ENCODE results near the gene MYH11.
"Not testable (repeated sequence)": the region's sequence is repeated elsewhere in the genome, so short reads cannot be mapped to it uniquely, and the experiment has no call there.

The MYH11 gene

DNA sequence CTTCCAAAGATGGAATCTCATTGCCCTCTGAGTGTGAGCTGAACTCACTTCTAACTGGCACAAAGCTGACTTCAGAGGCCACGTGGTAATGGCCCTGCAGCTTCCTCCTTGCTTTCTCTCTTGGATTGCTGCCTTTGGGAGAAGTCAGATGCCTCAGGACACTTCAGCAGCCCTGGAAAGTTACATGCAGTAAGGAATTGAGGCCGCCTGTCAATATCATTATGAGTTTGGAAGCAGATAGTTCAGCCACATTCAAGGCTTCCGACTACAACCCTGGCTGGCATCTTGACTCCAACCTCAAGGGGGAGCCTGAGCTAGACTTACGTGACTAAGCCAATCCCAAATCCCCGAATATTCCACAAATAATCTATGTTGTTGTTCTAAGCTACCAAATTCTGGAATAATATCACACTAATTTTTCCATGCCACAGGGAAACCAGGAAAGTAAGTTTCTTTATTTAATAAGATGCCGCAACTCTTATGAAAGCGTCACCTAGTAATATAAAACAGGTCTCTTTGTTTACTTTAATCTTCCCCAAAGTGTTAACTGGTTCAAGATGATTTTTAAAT is 18.0 kb upstream of the MYH11 start:
- peak; percentile 61 for DNase-seq

DNA sequence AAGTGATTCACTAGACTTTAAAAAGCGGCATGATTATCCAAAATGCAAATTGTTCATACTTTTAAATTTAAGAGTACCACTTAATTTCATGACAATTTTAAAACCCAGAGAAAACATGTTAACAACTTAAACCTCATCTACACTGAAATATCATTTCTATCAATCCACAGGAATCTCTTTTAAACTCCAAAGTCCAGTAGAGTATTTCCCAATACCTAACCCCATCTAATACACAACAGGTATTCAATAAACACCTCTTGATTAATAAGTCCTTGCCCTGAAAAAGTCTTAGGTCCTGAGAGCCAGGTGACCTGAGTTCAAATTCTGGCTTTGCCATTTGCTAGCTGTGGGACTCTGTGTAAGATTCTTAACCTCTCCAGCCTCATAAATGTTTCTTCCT is 16.9 kb upstream of the MYH11 start:
- no peak for DNase-seq

DNA sequence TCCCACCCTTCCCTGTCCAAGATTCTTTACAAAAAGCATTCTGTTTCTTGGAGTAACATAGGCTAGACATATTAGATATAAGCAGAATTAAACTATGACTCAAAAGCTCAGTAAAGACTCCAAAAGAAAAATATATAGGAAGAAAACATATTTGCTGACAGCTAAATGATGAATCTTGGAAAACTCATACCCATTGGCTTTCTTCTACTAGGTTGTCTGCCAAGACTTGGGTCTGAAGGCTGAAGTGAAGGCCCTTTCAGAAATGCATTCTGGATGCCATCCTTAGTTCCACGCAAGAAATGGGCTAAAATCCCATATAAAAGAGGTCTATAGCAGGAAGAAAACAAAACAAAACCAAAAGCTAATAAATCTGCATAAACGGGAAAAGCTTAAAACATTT is 16.5 kb upstream of the MYH11 start:
- DNase-seq, result no peak

DNA sequence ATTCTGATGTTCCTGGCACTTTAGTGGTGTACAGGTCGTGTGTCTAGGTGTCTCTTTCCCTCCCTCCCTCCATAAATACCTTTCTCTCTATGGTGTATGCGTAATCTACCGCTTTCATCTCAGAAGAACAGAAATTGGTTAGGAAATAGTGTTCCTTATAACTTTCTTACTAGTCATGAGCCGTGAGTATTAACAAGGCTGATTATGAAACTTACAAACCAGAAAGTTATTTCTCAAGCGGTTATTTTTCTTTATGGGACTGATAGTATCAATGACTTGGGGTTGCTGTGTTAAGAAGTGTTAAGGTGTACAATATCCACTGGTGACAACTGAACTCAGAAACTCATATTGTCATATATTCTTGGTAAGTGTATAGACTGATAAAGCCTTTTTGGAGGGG is 13.2 kb upstream of the MYH11 start:
- DNase-seq, result no peak

DNA sequence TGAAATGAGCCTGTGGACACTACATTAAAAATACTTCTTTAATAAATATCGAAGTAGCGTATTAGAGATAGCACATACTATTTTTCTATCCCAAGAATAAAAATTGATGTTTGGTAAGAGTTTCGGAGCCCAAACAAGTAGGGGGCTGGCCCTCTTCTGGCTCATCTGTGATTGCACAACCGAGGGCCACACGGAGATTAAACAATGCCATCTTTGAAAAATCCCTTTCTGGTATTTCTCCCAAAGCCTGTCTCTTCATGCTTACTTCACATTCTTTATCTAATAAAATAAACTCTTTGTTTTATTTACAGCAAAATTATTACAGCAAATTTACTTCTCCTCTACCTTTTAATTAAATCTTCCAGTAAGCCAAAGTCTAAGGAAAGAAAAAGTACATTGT is 9.6 kb upstream of the MYH11 start:
- DNase-seq, result no peak

DNA sequence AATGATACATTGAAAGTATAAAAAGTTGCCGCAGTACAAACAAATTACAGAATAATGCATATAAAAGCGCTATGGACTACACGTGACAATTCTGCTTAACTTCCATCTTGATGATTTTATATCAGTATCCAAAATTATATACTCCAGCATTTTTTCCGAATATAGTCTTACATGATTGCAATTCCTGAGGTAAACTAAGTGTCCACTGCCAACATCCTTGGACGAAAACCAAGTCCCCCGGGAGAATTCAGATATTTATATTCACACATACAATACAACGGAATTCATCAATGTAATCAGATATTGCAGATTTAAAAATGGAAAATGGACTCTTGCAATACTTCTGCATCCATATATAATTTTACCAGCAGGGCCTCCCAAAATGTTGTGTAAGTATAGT is 8.9 kb upstream of the MYH11 start:
- peak; percentile 82 for DNase-seq

DNA sequence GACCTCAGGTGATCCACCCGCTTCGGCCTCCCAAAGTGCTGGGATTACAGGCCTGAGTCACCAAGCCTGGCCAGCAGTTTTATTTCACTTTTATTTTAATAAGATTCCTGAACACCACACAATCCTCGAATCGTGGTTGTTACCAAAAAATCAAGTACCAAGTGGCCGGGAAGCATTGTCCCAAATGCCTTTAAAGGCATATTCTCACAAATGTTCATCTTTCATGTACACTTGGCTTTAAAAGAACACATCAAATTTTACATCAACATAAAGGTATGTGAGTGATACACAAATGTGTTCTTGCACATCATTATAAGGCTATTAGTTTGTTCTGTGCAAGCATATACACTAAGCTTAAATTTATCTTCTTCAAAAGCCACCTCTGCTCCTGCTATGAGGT is 8.1 kb upstream of the MYH11 start:
- DNase-seq, result no peak

DNA sequence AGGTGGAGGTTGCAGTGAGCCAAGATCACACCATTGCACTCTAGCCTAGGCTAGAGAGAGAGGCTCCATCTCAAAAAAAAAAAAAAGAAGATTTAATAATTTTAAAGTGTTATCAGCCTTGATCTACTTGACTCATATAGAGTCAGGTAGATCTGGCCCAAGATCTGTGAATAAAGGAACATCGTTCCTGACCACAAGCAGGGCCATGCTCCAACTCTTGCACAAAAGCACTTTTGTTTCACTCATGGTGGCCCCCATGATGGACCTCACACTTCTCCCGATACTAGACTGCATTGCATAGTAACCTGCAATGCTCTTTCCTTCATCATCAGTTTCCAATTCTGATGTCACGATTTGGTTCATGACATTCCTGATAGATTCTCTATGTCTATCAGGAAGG is 5.2 kb upstream of the MYH11 start:
- DNase-seq, result no peak

DNA sequence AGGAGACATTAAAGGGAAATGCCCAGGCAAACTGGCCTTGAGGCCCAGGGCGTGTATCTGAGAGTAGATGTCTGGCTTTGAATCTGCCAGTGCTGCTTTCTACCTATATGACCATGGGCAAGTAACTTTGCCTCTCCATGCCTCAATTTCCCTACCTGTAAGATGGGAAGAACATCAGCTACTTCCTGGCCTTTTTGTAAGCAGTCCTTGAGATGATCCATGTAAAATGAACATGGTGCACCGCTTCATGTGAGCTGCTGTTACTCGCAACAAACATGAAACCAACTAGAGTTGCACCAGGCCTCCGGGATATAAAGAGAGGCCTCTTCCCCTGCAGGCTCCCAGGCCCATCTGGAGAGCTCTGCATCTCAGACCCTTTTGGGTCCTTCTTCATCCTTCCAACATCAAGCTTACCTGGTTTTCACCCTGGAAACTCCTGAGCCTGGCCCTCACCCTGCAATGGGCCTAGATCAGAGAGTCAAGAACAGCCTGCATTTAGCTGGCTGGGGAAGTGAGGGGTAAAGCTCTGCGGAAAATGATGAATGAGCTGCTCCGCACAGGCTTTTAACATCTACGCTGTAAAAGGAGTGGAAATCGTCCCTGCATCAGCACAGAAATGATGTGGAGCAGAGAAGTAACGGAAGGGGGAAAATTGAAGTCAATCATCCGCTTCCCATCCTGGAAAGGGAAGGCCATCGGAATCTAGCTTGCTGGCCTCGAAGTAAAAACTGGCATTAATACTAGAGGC is 2.3 kb upstream of the MYH11 start:
- DNase-seq, result no peak

DNA sequence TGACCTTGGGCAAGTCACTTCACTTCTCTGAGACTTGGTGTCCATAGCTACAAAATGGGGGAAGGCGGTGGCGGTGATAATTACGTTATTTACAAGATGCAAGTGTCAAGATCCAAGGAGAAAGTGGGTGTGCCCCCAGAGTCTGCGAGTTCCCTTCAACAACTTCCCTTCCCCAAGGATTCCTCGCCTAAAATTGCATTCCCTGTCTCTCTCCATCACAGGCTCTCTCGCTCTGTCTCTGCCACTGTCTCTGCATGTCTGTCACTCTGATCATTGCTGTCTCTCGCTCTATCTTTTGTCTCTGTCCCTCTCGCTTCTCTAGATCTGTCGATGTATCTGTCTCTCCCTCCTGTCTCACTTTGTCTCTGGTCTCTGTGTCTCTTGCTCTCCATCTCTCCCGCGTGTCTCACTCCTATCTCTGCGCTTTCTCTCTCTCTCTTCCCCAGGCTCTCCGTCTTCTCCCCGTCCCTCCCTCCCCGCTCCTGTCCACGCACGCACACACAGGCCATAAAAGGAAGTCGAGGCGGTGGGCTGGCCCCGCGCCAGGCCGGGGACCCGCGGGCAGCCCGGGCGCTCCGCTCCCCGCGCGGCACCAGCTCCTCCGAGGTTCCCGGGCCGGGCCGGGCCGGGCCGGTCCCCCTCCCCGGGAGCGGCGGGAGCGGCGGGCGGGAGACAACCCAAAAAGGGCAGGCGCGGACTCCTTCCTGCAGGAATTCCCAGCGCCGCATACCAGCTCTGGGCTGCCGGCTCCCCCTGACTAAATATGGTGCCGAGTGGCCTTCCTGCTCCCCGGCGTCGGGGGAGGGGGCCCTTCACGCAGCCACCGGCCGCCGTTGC is 1.1 kb upstream of the MYH11 start:
- DNase-seq, result peak; percentile 52

DNA sequence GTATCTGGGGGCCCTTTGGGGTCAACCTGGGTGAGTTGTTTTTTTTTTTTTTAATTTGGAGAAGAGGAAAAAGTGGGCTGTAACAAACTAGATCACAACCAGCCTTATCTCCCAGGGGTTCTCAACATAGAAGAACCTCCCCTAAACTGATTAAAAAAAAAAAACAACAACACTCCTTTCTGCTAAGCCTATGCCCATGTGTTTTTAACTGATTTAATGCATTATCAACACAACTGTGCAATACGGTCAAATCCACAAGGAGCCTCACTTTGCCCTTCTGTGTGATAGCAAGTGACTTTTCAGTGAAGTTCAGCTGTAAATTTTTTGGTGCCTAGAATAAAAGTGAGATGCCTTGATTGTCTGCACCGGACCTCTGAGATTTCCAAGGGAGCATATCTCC is 646 bp downstream of the MYH11 start:
- DNase-seq, result no peak

DNA sequence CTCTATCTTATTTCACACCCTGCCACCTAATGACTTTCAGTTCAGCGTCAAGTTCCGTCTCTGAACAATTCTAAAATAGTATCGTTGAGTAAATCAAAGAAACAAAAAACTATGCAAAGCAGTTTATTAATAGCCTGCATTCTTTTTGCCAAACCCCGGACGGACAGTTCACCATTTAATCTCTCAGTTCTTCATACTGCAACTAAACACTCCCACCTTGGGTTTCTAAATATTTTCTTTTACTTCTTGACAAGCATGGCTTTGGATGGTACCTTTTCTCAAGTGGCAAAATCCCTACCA is 1.2 kb downstream of the MYH11 start:
- no peak for DNase-seq

DNA sequence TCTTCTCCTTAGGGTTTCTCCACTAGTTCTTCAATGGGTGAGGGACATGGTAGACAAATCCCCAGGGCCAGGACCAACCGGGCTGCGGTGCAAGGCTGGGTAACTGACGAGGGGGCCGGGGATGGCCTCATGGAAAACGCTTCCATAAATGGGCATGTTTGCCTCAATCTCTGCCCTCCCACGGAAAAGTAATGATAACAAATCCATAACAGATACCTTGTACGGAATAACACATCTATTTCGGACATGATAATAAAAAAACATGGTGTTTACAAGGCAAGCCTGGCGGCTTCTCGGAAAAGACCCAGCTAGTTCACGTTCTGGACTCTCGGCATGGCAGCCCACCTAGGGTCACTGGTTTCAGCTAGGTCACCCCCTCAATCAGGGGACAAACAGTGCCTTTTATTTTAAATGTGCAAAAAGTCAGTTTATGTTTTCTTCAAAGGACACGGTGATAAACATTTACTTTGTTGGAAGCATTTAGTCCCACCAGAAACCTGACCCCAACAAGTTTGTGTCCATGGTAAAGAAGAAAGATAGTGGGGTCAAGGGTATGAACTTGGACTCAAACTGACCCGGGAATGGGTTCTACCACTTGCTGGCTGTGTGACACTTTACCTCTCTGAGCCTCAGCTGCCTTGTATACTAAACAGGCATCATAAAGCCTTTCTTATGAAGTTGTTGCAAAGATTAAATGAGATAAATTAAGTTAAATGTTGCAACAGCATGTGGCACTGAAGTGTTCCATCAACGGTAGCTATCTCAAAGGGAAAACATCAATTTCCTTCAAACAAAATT is 1.7 kb downstream of the MYH11 start:
- DNase-seq, result no peak

DNA sequence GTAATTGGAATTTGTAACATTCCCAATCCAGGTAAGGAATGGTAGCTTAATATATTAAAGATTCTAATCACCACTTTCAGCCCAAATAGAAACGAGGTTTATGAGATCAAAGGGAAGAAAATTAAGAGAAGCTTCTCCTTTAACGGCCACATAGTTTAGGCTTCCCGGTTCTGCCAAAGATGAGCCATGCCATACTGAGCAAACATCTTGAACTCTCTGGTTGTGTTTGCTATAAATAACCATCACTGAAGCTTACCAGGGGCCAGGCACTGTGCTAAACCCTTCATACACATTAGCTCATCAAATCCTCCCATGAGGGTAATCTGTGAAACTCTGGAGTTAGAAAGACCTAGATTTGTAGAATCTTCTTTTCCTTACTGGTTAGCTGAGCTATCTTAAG is 2.8 kb downstream of the MYH11 start:
- no peak for DNase-seq

DNA sequence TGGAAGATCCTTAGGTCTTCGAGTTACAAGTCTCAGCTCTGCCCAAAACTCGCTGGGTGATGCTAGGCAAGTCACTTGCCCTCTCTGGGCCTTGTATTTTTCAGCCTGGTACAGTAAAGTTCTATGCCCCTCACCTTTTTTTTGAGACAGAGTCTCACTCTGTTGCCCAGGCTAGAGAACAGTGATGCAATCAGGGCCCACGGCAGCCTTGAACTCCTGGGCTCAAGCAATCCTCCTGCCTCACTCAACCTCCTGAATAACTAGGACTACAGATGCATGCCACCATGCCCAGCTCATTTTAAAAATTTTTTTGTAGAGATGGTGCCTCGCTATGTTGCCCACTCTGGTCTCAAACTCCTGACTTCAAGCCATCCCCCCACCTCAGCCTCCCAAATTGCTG is 3.8 kb downstream of the MYH11 start:
- DNase-seq, result no peak

DNA sequence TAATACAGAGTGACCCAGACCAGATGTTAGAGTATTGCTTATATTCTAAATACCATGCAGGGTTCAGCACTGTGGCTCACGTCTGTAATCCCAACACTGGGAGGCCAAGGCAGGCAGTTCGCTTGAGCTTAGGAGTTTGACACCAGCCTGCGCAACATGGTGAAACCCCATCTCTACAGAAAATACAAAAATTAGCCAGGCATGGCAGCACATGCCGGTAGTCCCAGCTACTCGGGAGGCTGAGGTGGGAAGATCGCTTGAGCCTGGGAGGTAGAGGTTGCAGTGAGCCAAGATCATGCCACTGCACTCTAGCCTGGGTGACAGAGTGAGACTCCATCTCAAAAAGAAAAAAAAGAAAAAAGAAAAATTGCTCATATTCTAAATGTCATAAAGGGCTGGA is 6.3 kb downstream of the MYH11 start:
- not testable (repeated sequence) for DNase-seq

DNA sequence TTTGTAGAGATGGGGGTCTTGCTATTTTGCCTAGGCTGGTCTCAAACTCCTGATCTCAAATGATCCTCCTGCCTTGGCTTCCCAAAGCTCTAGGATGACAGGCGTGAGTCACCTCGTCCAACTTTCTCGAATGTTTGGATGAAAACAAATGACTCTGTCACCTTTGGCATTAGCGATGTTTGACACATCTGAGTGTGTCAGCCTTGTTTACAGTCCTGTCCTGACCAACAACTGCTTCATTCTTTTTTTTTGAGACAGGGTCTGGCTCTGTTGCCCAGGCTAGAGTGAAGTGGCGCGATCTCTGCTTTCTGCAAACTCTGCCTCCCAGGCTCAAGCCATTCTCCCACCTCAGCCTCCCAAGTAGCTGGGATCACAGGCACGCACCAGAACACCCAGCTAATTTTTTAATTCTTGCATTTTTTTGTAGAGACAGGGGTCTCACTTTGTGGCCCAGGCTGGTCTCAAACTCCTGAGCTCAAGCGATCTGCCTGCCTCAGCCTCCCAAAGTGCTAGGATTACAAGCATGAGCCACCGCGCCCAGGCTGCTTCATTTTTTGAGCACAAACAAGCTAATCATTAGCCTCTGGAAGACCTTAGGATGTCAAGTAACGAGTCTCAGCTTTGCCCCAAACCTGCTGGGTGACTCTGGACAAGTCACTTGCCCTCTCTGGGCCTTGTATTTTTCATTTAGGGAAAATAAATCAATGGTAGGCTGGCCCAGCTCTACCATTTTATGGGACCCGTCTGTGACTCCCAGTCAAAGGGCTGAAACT is 7.4 kb downstream of the MYH11 start:
- DNase-seq, result no peak

DNA sequence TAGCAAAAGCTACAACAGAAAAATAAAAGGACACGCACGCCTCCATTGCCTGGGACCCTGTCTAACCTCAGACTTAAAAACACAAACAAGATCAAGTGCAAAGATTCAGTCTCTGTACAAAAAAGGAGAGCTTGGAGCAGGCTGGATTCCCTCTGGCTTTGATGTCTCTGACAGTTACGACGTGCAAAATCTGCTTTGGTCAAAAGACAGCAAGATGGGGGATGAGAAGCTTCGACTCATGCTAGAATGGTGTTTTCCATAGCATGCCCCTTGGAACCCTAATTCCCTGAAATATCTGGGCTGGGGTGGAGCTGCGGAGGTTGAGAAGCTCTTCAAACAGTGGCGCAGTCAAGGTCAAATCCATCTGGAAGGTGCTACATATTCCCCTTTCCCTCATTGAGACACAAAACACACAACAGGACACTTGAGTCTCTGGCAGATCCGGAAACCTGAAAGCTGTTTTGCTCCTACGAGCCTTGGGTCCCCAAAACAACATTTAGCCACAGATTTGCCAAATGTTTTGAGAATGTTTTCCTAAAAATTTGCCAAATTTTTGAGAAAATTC is 9.1 kb downstream of the MYH11 start:
- DNase-seq, result no peak

DNA sequence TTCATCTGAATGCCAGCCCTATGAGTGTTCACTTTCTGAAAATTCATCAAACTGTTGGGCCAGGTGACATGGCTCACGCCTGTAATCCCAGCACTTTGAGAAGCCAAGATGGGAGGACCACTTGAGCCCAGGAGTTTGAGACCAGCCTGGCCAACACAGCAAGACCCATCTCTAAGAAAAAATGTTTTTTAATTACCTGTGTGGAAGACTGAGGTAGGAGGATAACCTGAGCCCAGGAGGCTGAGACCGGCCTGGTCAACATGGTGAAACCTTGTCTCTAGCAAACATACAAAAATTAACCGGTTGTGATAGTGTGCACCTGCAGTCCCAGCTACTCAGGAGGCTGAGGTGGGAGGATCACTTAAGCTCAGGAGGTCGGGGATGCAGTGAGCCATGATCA is 10.3 kb downstream of the MYH11 start:
- DNase-seq, result no peak

DNA sequence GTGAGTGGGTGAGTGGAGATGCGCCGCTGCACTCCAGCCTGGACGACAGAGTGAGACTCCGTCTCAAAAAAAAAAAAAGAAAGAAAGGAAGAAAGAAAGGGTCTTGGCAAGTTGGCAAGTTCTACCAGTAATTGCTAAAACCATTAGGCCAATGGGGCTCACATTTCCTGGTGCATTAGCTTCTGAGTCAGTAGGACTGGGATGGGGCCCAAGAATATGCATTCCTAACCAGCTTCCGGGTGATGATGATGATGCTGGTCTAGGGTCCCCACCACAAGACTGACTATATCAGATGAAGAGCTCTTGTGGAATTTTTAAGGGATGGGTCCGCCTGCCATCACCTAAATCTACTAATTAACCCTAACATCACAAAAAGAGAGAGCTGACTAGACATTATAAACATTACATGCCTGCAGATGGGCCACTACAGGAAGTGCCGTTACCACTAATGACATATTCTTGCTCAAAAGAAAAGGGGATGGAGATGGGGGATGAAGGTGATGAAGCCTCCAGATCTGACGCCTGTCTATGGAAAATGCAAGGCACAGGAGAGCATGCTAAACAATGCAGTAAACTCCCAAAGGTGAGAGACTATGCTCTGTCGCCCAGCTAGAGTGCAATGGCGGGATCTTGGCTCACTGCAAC is 13.1 kb downstream of the MYH11 start:
- no peak for DNase-seq

DNA sequence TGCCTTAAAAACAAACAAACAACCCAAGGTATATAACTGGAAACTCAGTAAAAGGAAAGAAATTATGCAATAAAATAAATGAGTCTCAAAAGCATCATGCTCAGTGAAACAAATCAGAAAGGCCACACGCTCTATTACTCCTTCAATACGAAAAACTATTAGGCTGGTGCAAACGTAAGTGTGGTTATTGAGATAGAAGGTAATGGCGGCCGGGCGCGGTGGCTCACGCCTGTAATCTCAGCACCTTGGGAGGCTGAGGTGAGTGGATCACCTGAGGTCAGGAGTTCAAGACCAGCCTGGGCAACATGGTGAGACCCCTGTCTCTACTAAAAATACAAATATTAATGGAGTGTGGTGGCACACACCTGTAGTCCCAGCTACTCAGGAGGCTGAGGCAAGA is 17.6 kb downstream of the MYH11 start:
- DNase-seq, result not testable (repeated sequence)

DNA sequence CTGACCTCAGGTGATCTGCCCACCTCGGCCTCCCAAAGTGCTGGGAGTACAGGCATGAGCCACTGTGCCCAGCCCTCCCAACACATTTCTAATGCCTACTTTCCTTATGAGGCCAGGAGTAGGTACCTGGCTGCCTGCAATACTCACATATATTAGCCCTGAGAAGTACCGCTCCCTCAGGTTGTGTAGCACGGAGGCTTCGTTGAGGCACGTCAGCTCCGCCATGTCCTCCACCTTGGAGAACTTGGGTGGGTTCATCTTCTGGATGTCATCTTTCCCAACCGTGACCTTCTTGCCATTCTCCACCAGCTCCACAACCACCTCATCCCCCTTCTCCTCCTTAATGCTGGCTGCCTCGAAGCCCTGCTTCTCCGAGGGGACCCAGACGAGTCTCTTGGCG is 19.1 kb downstream of the MYH11 start:
- no peak for DNase-seq

Data from fibroblast of skin of right quadriceps (primary cell).